SH-SY5Y (cell line): ENCODE results near the gene CD83.

Source experiments
- GATA2 ChIP-seq: IDR thresholded peaks from 2 replicates; pipeline ENCODE4 v1.6.1; 2011; ENCODE audit warnings: mild to moderate bottlenecking, low read depth, low read length
- GATA3 ChIP-seq: IDR thresholded peaks from 2 replicates; pipeline ENCODE4 v1.6.1; 2011; ENCODE audit warnings: low read depth, mild to moderate bottlenecking, low read length, moderate library complexity

DNA sequence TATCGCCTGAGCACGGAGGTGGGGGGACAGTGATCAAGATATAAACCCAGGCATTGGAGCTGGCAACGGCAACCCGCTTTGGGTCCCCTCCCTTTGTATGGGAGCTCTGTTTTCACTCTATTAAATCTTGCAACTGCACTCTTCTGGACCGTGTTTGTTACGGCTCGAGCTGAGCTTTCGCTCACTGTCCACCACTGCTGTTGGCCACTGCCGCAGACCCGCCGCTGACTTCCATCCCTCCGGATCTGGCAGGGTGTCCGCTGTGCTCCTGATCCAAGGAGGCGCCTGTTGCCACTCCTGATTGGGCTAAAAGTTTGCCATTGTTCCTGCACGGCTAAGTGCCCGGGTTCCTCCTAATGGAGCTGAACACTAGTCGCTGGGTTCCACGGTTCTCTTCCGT is 48.9 kb upstream of the CD83 start:
- no peak for TF ChIP-seq GATA2
- TF ChIP-seq GATA3 = no peak
